ENCODE results near the gene FAM13A. TPM values are rescaled to one million over a fixed set of nuclear protein-coding genes. Genes with fewer than 3 reads are reported as not detected.
A peak's percentile ranks its signal among the peaks of the same experiment; 100 is the strongest.

The FAM13A gene
- total and polyA plus RNA-seq, 9 of the 15 experiments (the other 6 are each of a cell fraction or from before 2014, with no cell fraction given): 11.3 to 23.3 (median 14.7) TPM

DNA sequence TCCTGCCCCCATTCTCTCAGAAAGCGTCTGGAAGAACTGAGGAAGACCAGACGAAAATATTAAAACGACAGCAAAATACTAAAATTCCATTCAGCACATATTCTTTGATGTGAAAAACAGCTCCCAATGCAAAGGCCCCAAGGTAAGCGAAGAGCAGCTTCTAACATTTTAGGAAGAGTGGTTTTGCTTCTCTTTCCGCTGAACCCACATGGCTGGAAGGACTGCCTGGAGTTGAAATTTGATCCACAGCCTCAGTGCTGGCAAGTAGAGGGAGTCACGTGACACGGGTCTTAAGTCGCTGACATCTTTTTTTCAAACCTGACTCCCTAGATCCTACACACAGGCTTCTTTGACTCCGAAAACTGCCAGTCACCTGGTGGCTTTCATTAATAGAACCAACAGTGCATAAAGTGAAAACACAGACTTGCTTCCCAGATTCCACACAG lies at the start of gene FAM13A (continued):
- TF ChIP-seq KLF6 (CRISPR knock-in tag; IDR thresholded peaks at IDR 0.05; ENCODE audit: borderline replicate concordance) (0 out of 2 replicates have a peak, but pooled peaks have one; percentile 41), TGIF2 (CRISPR knock-in tag; IDR thresholded peaks at IDR 0.05) (no peak), EP300 (IDR thresholded peaks at IDR 0.05; ENCODE audit: low read length) (no peak), ZNF408 (CRISPR knock-in tag; IDR thresholded peaks at IDR 0.05; ENCODE audit: low read depth) (no peak), POLR2A (conservative IDR thresholded peaks at IDR 0.05) (peak; percentile 88), CTBP1 (IDR thresholded peaks at IDR 0.05; ENCODE audit: borderline replicate concordance) (peak; percentile 35; the same call in 1 of the 2 replicates), NR2C2 (CRISPR knock-in tag; IDR thresholded peaks at IDR 0.05) (no peak), NR2C2 (tag; IDR thresholded peaks at IDR 0.05) (peak; percentile 50), SOX6 (IDR thresholded peaks at IDR 0.05) (peak; percentile 34; the same call in 1 of the 2 replicates), LEF1 (IDR thresholded peaks at IDR 0.05) (peak; percentile 58; the same call in 1 of the 2 replicates), HDAC1 (IDR thresholded peaks at IDR 0.05) (peak in 1 of 2 experiments; percentile 81; a peak in 2 of 4 replicates), KAT7 (CRISPR knock-in tag; IDR thresholded peaks at IDR 0.05; ENCODE audit: borderline replicate concordance) (peak; percentile 48; the same call in 1 of the 2 replicates), NFRKB (IDR thresholded peaks at IDR 0.05; ENCODE audit: low read depth) (peak; percentile 90), EHMT2 (IDR thresholded peaks at IDR 0.05) (peak; percentile 74), ZEB2 (IDR thresholded peaks at IDR 0.05) (0 out of 2 replicates have a peak, but pooled peaks have one; percentile 16), BMI1 (IDR thresholded peaks at IDR 0.05; ENCODE audit: low read length) (no peak)
- TF ChIP-seq, protein P1, sequence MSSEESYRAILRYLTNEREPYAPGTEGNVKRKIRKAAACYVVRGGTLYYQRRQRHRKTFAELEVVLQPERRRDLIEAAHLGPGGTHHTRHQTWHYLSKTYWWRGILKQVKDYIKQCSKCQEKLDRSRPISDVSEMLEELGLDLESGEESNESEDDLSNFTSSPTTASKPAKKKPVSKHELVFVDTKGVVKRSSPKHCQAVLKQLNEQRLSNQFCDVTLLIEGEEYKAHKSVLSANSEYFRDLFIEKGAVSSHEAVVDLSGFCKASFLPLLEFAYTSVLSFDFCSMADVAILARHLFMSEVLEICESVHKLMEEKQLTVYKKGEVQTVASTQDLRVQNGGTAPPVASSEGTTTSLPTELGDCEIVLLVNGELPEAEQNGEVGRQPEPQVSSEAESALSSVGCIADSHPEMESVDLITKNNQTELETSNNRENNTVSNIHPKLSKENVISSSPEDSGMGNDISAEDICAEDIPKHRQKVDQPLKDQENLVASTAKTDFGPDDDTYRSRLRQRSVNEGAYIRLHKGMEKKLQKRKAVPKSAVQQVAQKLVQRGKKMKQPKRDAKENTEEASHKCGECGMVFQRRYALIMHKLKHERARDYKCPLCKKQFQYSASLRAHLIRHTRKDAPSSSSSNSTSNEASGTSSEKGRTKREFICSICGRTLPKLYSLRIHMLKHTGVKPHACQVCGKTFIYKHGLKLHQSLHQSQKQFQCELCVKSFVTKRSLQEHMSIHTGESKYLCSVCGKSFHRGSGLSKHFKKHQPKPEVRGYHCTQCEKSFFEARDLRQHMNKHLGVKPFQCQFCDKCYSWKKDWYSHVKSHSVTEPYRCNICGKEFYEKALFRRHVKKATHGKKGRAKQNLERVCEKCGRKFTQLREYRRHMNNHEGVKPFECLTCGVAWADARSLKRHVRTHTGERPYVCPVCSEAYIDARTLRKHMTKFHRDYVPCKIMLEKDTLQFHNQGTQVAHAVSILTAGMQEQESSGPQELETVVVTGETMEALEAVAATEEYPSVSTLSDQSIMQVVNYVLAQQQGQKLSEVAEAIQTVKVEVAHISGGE (CRISPR knock-in tag; IDR thresholded peaks at IDR 0.05): 0 out of 6 replicates have a peak, but pooled peaks of 1 of the 3 experiments have one; percentile 45
- TF ChIP-seq, protein P2, sequence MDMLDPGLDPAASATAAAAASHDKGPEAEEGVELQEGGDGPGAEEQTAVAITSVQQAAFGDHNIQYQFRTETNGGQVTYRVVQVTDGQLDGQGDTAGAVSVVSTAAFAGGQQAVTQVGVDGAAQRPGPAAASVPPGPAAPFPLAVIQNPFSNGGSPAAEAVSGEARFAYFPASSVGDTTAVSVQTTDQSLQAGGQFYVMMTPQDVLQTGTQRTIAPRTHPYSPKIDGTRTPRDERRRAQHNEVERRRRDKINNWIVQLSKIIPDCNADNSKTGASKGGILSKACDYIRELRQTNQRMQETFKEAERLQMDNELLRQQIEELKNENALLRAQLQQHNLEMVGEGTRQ (CRISPR knock-in tag; IDR thresholded peaks at IDR 0.05): peak; percentile 94
- TF ChIP-seq, protein P3, sequence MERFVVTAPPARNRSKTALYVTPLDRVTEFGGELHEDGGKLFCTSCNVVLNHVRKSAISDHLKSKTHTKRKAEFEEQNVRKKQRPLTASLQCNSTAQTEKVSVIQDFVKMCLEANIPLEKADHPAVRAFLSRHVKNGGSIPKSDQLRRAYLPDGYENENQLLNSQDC (CRISPR knock-in tag; IDR thresholded peaks at IDR 0.05): no peak
- TF ChIP-seq, protein P4, sequence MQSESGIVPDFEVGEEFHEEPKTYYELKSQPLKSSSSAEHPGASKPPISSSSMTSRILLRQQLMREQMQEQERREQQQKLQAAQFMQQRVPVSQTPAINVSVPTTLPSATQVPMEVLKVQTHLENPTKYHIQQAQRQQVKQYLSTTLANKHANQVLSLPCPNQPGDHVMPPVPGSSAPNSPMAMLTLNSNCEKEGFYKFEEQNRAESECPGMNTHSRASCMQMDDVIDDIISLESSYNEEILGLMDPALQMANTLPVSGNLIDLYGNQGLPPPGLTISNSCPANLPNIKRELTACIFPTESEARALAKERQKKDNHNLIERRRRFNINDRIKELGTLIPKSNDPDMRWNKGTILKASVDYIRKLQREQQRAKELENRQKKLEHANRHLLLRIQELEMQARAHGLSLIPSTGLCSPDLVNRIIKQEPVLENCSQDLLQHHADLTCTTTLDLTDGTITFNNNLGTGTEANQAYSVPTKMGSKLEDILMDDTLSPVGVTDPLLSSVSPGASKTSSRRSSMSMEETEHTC (IDR thresholded peaks at IDR 0.05): peak; percentile 87; the same call in 1 of the 2 replicates
- TF ChIP-seq, protein P5, sequence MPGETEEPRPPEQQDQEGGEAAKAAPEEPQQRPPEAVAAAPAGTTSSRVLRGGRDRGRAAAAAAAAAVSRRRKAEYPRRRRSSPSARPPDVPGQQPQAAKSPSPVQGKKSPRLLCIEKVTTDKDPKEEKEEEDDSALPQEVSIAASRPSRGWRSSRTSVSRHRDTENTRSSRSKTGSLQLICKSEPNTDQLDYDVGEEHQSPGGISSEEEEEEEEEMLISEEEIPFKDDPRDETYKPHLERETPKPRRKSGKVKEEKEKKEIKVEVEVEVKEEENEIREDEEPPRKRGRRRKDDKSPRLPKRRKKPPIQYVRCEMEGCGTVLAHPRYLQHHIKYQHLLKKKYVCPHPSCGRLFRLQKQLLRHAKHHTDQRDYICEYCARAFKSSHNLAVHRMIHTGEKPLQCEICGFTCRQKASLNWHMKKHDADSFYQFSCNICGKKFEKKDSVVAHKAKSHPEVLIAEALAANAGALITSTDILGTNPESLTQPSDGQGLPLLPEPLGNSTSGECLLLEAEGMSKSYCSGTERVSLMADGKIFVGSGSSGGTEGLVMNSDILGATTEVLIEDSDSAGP (CRISPR knock-in tag; IDR thresholded peaks at IDR 0.05): no peak

Measured in K562 (cell line).